ENCODE results near the gene SESTD1.

Gene SESTD1

DNA sequence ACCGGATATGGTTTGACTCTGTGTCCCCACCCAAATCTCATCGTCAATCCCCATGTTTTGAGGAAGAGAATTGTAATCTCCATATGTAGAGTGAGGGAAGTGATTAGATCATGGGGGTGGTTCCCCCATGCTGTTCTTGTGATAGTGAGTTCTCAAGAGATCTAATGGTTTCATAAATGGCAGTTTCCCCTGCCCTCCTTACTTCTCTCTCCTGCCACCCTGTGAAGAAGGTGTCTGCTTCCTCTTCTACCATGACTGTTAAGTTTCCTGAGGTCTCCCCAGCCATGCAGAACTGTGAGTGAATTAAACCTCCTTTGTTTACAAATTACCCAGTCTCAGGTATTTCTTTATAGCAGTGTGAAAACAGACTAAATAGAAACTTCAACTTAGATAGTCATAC, 69.5 kb downstream of the SESTD1 start:
- in situ Hi-C loops (cut with MboI; ENCODE audit: low sequenced_read_pairs, unreplicated experiment), result no loop called here

DNA sequence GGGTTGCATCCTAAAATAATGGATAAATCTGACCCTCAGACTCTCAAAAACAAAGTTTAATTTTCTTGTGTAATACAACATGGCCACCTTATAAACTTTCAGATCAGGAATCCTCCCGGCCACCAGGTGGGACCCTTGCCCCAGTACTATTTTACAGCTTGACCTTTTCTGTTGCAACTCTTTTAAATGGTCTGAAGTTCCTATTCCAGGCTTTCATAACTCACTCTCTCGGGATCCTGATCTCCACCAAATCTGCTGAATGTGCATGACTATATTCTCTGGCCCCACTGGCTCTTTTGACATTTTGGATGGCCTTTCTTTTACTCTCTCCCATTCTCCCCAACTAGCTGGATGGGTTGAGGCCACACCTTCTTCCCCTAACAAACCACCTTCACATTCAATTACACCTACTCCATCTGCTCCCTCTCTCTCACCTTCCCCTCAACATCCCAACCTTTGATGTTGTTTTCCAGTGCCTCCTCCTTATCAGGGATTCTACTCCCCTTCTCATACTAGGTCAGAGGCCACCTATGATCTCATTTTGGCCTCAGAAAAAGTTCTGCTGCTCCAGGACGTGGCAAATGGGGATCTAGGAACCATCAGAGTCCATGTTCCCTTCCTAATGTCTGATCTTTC, 70.8 kb downstream of the SESTD1 start:
- TF ChIP-seq CTCF (IDR thresholded peaks at IDR 0.05; ENCODE audit: borderline replicate concordance, control extremely low read depth, extremely low read depth, insufficient read depth, missing control alignments), result no peak
- DNase-seq (ENCODE audit: low spot score), result no peak
- in situ Hi-C loops (cut with MboI; ENCODE audit: low sequenced_read_pairs, unreplicated experiment), result no loop called here

More for the DNA sequence above, 69.5 kb downstream of the SESTD1 start:
- DNase-seq (ENCODE audit: low spot score), result no peak
- no peak for TF ChIP-seq CTCF (IDR thresholded peaks at IDR 0.05; ENCODE audit: borderline replicate concordance, control extremely low read depth, extremely low read depth, insufficient read depth, missing control alignments)

GRCh38 chr2:179191110-179191509, 73.5 kb downstream of the SESTD1 start:
- no peak for DNase-seq (ENCODE audit: low spot score)
- no peak for TF ChIP-seq CTCF (IDR thresholded peaks at IDR 0.05; ENCODE audit: borderline replicate concordance, control extremely low read depth, extremely low read depth, insufficient read depth, missing control alignments)
- in situ Hi-C loops (cut with MboI; ENCODE audit: low sequenced_read_pairs, unreplicated experiment), result no loop called here

DNA sequence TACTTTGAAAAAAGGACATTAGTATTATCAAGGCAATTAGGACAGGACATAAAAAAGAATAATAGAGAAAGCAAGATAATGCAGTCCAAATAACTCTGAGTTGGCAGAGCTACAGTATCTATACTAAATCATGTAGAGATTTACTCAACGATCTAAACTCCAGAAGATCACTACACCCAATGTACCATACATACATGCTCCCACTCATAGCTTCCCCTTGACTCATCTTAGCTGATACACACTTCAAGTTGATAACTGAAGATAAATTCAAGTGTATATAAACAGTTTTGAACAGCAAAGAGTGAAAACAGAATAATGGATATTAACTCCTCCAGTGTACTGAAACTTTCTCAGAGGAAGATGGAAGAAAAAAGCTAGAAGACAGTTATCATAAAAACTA, 78.5 kb downstream of the SESTD1 start:
- DNase-seq (ENCODE audit: low spot score), result no peak
- TF ChIP-seq CTCF (IDR thresholded peaks at IDR 0.05; ENCODE audit: borderline replicate concordance, control extremely low read depth, extremely low read depth, insufficient read depth, missing control alignments), result no peak
- in situ Hi-C loops (cut with MboI; ENCODE audit: low sequenced_read_pairs, unreplicated experiment), result no loop called here

- DNase-seq (ENCODE audit: low spot score), result no peak
- TF ChIP-seq CTCF (IDR thresholded peaks at IDR 0.05; ENCODE audit: borderline replicate concordance, control extremely low read depth, extremely low read depth, insufficient read depth, missing control alignments), result no peak
- in situ Hi-C loops (cut with MboI; ENCODE audit: low sequenced_read_pairs, unreplicated experiment), result no loop called here
These were observed 80.0 kb downstream of the SESTD1 start for GRCh38 chr2:179184610-179185009.

GRCh38 chr2:179181002-179181401, 83.6 kb downstream of the SESTD1 start:
- no peak for TF ChIP-seq CTCF (IDR thresholded peaks at IDR 0.05; ENCODE audit: borderline replicate concordance, control extremely low read depth, extremely low read depth, insufficient read depth, missing control alignments)
- in situ Hi-C loops (cut with MboI; ENCODE audit: low sequenced_read_pairs, unreplicated experiment), result no loop called here
- DNase-seq (ENCODE audit: low spot score), result no peak
